NCI-H460 (cell line): ENCODE results near the gene DISP2. TPM values are rescaled to one million over a fixed set of nuclear protein-coding genes. Genes with fewer than 3 reads are reported as not detected.

Source experiments
- DNase-seq: peaks from one replicate; pipeline ENCODE4 v3.0.0-alpha.2; 2016; ENCODE audit warnings: low read depth; ENCODE audit errors: extremely low read depth
- total RNA-seq: library from RNA; depleted of rRNA; stranded (reverse); fragments of >200 nt; shearing (Covaris generic); gene quantifications from 2 replicates; pipeline ENCODE4 v1.2.3, GENCODE V29; 2014

The DISP2 gene
- total RNA-seq, 1 experiment from 2014 or later: 1.0 TPM

GRCh38 chr15:40340038-40340739 is 17.8 kb upstream of the DISP2 start:
- DNase-seq: no peak

DNA sequence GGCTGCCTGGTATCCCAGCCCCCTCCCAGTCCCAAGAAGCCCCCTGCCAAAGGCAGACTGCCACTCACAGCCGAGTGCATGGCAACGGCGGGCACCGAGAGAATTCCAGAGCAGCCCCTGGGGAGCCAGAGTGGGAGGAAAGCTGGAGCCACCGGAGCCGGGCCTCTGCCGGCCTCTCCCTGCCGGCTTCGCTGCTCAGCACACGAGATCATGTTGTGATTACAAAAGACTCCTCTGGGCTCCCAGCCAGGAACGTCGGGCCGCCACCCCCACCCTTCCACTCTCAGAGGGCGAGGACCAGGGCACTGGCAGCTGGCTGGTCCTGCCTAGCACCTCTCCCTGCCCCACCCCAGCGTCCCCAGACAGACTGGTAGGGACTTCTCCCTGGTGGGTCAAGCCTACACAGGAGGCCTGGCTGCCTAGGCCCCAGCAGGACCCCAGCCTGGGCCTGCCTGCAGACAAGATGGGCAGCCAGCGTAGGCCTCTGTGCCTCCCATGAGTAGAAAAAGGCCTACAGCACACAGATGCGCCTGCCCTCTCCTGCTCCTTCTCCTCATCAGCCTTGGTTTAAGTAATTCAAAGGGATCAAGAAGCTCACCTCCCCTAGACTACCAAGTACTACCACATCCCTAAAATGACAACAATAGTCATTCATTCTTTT is 17.1 kb upstream of the DISP2 start, which contains the start of gene CCDC9B:
CCDC9B (minus strand) TSS at position 200 of the 661 bp plus-strand sequence; CDS start at position 80, 120 bp downstream.
- DNase-seq: peak; percentile 81

DNA sequence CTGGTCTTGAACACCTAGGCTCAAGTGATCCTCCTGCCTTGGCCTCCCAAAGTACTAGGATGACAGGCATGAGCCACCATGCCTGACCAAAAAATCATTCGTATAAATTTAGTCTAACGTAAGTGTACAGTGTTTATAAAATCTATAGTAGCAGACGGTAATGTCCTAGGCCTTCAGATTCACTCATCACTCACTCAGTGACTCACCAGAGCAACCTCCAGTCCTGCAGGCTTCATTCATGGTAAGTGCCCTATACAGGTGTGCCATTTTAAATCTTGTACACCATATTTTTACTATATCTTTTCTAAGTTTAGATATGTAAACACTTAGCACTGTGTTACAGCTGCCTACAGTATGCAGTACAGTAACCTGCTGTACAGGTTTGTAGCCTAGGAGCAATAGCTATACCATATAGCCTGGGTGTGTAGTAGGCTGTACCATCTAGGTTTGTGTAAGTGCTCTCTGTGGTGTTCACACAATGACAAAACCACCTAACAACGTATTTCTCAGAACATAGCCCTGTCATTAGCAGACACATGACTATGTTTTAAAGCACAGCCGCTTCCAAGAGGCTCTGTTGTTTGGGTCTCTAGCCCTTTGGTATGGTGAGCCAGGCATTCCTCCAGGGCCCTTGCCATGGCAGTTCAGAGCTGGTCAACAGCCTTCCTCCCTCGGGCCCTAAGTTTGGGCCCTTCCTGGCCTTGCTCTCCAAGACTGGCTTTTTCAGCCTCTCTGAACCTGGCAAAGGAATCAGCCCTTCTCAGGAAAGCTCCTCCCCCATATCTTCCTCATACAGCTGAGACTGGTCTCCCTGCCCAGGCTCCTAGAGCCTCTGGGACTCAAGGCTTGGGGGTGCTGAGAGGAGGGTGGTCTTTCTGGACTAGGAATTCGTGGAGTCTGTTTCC is 15.4 kb upstream of the DISP2 start:
- DNase-seq: no peak

DNA sequence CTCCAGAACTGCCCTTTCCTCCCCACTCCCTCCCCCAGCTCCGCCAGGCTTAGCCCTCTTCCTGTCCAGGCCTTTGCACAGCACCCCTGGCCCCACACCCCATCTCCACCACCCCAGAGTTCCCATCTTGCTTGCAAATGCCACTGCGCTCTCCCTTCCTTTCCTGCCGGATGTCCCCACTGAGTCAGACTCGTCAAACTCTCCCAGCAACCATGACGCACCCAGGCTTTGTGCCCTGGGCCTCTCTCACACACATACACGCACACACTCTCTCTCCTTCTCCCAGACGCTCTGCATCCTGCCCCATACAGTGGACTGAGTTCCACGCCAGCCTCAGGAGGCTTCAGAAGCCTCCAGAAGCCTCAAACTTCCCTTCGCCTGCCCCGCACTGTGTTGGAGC is 14.5 kb upstream of the DISP2 start:
- DNase-seq: peak; percentile 88

GRCh38 chr15:40344217-40344616 is 13.8 kb upstream of the DISP2 start:
- no peak for DNase-seq

DNA sequence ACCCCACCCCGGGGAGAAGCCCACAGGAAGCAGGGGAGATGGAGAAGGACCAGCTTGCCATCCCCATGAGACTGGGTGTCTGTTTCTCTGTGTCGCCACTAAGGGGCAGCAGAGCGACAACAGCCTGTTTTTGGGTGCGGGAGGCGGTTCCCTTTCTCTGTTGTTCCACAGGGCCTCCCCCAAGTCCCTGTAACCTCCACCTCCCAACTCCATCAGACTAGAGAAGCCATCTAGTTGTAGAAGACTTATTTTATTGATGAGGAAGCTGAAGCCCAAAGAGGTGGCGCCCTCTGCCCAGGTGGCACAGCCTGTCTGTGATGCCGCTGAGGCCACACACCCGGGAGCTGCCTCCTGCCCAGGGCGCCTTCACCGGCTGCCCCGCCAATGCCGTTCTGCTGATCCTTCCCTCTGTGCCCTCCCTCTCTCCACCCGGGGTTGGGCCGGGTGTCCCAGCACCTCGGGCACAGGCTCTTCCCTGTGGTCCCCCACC is 13.3 kb upstream of the DISP2 start:
- peak; percentile 56 for DNase-seq

DNA sequence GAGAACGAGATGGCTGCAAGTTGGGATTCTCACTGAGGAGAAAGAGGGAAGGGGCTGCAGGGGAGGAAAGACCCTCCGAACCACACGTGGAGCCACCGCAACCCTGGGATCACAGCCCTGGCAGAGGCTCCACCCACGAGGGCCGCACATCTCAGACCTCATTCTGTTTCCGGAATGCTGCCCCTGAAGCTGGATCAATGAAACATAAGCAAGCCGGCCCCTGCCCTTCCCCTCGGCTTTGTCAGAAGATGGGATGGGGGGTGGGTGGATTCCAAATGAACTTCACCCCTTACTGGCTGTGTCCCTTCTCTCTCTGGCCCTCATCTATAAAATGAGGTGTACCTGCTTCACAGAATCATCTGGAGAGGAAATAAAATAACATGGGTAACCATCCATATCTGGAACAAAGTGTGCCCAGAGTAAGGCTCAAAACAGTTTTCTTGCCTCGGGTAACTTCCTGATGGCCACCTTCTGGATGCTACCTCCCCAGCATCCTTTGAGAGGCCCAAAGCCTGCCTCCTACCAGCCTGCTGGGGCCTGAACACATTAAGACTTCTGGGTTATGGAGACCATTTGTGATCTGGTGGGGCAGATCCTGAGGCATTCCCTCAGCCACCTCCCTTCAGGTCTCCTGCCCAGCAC is 12.7 kb upstream of the DISP2 start:
- no peak for DNase-seq

GRCh38 chr15:40345867-40346578 is 12.0 kb upstream of the DISP2 start:
- DNase-seq: no peak

- DNase-seq: no peak
Observed at GRCh38 chr15:40346579-40347558, 11.2 kb upstream of the DISP2 start.

DNA sequence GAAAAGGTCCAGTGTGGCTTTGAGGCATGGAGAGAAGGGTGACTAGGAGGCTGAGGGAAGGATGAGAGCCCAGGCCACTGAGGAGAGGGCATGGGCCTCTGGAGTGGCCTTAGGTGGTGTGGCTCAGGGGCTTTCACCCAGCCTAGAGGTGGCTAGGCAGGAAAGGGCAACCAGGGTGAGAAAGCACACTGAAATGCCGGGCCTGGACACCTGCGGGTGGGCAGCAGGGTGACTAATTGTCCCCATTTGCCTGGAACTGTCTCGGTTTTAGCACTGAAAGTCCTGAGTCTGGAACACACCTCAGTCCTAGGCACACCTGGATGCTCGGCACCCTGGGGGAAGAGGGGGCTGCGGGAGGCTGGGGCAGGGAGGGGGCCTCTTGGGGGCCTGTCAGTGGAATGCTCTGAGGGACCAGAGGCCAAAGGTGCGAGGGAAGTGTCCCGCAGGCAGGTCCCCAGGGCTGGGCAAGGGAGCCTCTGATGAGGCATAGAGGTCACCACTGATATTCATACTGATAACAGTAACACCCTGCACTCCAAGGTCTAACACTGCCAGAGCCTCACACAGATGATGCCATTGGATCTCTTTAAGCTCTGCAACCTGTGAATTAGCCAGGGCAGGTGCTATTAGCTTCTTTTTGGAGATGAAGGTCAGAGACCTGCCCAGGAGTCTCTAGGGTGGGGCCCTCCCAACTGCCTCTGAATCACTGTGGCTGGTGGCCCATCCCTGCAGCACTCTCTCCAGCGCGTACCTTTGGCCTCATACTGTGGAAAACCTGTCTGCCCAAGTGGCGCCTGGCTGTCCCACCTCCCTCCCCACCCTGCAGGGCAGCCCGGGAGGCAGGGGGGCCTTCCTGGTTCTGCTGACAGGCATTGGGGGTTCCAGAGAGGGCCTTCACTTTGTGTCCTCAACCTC is 10.2 kb upstream of the DISP2 start:
- DNase-seq: no peak

- no peak for DNase-seq
Observed at GRCh38 chr15:40348474-40348870, 9.5 kb upstream of the DISP2 start.

DNA sequence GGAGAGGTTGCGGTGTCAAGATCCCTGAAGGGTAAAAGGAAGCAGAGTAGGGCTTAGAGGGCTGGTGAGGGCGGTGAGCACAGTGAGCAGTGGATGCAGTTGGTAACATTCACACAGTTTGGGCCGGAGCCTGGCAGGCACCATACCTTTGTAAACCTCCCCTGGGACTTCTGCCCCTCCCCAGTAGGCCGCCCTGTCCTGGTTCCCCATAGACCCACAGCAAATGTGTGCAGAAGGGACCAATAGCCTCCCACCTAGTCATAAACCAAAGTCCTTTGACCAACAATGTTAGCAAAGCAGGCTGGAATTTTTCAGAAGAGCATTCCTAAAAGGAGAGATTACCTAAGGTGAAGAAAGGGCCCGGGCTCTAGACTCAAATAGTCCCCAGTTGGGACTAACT is 8.9 kb upstream of the DISP2 start:
- no peak for DNase-seq

- DNase-seq: no peak
Observed at GRCh38 chr15:40352281-40352901, 5.6 kb upstream of the DISP2 start.

GRCh38 chr15:40353697-40354096 is 4.3 kb upstream of the DISP2 start:
- no peak for DNase-seq

DNA sequence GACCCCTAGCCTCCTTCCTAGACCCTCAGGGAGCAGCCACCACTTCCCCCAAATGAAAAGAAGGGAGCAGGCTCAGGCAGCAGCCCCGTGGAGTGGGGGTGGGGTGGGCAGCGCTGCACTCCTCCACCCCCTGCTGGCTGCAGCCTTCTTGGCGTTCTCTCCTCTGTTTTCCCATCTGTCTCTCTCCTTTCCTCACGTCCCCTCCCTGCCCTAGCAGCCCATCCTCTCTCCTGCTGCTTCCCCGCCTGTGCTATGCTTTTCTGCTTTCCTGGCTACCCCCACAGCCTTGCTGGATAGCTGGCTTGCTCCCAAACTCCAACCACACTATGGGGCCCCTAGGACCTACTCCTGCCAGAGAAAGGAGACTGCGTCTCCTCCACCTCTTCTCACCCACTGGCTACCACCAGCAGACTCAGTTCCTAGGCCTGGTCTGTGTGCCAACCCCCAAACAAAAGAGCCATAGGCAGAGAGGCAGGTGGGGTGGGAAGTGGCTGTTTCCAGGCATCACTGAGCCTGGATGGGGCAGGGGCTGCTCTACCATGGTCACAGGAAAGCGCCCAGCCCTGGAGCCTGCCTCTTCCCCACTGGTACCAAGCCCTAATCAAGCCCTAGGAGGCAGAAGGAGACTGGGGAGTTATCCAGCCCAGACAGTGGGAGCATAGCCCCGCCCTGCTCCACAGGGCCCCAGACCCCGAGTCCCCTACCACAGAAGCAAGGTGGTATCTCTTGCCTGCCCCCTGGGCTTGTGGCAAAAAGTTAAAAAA is 3.4 kb upstream of the DISP2 start:
- DNase-seq: no peak

- no peak for DNase-seq
Observed at GRCh38 chr15:40355976-40356585, 1.9 kb upstream of the DISP2 start.
